Activated CD4-positive, alpha-beta T cell treated with anti-CD3 and anti-CD28 coated beads for 4 hours (primary cell): Measurements from ENCODE around the gene NIPAL1.

Experiments
- DNase-seq, 2 donors: peaks; one replicate each; pipeline ENCODE4 v3.0.0-alpha.2; 2020

The NIPAL1 gene

DNA sequence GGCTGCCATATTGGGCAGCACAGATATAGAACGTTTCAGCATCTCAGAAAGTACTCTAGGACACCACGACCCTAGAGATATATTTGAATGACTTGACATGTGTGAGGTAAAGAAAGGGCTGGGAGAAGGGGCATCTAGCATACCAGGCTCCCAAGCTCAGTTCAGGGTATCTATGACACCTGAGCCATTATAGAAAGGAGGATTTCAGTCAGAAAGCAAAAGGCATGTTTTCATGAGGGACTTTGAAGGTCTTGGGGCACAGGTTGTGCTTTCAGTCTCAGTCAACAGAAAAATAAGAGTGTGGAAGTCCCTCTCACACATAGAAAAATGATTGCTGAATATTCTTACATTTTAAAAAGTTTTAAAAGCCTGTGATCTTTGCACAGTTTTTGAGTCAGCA is 51.6 kb downstream of the NIPAL1 start:
- no peak for DNase-seq

DNA sequence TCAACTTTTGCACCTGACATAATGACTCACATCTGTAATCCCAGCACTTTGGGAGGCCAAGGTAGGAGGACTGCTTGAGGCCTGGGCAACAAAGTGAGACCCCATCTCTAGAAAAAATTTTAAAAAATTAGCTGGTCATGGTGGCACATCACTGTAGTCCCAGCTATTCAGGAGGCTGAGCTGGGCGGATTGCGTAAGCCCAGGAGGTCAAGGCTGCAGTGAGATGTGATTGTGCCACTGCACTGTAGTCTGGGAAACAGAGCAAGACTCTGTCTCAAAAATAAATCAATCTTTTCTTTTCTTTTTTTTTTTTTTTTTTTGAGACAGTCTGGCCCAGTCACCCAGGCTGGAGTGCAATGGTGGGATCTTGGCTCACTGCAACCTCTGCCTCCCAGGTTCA is 52.5 kb downstream of the NIPAL1 start:
- DNase-seq = no peak

DNA sequence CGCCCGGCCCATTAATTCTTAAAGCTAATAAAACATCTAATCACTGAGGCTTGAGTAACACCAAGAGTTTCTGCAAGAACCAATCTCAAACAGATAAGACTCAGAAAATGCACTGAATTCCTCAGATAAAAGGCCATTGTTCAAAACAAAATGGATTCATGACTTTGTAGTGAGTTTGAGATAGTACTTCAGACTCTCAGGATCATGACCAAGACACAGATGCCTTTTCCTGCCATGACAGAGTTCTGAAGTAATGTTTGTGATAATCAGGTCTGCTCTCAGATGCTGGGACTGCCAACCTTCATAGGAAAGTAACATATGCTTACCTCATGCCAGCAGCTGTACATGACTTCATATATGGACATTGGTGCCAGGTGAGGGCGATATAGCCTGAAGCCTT is 54.6 kb downstream of the NIPAL1 start:
- no peak for DNase-seq

DNA sequence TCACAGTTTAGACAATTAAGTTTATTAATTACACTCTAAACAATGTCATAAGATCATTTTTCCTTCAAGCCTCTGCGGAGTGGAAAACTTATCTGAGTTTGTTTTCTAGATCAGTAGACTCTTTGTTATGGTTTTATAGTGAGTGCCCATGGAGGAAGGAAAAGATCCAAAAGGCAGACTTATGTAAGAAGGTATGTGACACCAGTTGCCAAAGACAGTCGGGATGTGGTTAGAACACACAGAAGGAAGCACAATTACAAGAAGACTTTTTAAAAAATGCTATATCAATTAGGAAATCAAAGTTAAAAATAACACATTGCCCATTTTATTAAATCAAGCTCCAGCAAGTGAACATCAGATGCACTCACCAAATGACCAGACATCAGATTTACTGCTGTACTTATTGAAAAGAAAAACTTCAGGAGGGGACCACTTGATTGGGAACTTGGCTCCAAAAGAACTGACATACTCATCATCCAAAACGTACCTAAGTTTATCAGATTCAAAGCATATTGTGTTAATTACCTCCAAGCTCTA is 57.1 kb downstream of the NIPAL1 start:
- DNase-seq = no peak

DNA sequence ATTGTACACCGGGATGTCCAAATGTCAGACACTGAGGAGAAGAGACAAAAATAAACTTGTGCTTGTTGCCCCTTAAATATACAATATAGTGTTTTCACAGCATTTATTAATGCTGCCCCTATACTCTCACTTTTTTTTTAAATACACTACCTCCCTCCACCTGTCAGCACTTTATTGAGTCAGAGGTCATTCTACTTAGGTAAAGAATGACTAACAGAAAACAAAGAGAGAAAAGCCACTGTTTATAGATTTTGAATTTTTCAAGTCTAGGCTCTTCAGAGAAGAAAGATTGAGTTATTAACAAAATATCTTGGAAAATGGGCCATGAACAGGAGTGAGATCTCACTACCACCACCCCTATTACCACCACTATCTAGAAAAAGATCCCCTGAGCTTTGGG is 58.1 kb downstream of the NIPAL1 start:
- DNase-seq = no peak

DNA sequence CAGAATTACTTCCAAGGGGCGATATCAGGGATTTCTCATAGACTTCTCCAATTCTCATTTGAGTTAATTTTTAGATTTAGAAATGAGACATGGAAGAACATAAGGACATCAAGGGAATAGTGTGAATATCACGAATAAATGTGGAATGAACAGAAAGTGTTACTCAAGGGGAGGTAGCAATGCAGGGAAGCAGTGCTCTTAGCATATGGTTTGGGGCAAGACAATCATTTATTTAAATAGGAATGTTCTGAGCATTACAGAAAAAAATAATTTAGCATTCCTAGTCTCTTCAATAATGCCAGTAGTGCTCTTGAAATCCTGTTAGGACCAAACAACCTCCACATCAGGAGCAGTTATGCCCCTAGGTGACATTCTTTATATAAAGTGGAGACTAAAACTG is 61.9 kb downstream of the NIPAL1 start:
- DNase-seq = no peak

DNA sequence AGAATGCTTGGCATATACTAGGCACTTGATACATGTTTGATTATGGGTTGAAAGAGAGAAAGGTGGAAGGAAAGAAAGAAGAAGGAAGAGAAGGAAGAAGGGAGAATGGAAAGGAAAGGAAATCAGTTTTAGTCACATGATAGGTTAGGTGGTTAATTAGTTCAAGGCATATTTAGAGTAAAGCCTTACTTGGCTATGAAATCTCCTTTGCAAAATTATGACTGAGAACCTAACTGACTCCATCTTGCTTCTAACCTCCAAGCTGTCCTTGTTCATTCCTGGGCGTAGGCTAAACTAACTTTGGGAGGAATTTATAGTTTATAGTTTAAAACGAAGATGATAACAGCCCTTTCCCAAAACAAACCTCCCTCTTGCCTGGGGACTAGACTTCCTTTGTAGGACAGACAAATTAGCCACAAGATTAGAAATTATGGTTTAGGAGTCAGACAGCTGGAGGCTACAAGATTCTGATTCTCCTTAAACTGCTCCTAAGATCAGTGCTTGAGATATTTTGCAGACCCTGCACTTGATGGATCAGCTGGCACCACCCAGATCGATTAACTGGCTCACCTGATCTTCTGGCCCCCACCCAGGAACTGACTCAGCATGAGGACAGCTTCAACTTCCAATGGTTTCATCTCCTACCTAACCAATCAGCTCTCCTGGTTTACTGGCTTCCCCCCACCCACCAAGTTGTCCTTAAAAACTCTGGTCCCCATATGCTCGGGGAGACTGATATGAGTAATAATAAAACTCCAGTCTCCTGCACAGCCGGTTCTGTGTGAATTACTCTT is 62.5 kb downstream of the NIPAL1 start:
- DNase-seq = no peak

DNA sequence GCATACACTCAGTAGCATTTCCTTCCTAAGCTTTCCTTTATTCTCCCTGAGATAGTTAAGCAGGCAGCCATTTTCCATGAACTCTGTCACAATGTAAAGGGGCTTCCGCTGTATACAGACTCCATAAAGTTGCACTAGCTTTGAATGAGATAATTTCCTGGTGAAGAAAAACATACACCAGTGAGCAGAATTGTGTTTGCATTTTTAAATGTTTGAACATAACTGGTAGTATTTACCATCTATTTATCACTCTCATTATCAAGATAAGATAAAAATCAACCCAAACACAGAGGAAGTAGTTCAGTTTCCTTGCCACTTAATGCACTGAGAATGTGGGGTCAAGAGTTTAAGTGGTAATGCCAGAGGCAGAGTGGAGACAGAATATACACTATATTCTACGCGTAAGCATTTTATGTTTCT is 63.4 kb downstream of the NIPAL1 start:
- DNase-seq = no peak

DNA sequence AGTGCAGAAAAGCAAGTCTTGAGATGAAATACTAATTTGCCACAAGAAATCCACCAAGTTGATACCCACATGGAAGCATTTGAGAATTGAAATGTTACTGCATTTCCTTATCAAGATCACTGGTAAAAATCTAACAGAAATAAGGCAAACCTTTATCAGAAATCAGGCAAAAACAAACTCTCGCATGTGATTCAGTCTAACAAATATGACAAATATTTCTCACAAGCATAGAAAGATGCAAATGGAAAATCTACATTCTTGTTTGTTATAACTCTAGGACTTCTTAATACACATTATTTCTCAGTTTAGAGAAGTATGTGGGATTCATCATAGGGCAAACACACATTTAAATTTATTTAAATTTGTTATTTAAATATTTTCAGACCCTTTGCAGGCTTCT is 64.6 kb downstream of the NIPAL1 start:
- DNase-seq = no peak

DNA sequence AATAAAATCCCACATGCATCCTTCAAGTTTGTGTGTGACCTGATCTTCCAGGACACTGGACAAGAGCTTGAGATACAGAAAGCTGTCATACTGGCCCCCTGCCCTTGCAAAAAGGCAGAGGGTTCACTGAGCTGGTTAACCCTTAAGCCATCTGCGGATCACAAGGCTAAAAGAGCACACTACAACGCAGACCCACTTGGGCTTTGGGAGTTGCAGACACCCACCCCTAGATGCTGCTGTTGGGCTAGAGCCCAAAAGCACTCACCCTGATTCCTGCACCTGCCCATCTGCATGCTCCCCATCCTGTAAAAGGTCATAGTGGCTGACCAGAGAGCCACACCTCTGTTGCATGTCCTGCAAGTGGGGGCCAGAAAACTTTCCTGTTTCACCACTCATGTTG is 66.4 kb downstream of the NIPAL1 start:
- no peak for DNase-seq

DNA sequence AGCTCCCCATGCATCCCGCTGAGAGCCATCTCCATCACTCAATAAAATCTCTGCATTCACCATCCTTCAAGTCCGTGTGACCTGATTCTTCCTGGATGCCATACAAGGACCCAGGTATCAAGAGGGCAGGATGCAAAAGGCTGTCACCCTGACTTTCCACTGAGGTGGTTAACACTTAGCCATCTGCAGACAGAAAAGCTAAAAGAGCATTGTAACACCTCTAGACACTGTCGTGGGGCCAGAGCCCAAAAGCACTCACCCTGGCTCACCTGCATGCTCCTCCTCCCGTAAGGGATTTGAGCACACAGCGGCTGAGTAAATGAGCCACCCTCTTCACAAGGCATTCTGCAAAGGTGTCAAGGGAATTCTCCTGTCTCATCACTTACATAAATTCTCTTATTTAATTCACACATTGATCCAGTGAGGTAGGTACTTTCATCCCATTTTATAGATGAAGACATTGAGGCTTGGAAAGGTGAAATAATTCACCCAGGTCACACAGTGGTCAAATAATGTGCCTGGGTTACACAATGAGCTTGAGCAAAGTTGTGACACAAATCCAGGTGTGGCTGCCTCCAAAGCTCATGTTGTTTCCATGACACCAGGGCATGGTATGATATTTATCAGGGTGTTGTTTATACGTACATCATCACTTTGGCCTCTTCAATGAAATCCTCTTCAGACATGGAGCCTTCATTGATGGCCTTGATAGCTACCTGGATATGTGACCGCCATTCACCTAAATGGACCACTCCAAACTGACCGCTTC is 69.4 kb downstream of the NIPAL1 start:
- DNase-seq = no peak
